Peyer's patch (tissue), 4 donors: ENCODE measurements around the gene NDUFAF8.

Source experiments
- POLR2A ChIP-seq, 2 donors: fragments of 450-650 bp; IDR thresholded peaks; one replicate each; pipeline ENCODE4 v1.5.1; 2017; ENCODE audit warnings: antibody characterized with exemption in 2 of 2, mild to moderate bottlenecking in 2 of 2, moderate library complexity in 2 of 2
- TF ChIP-seq, protein P1 (sequence below), 6 experiments: fragments of 450-650 bp in 4 of 6; fragments of 200-600 bp in 2 of 6; sonication (generic) in 1 of 6; IDR thresholded peaks; one replicate each; pipeline ENCODE4 v1.5.1; 2017 to 2019; ENCODE audit warnings: antibody characterized with exemption in 6 of 6, mild to moderate bottlenecking in 3 of 6, moderate library complexity in 1 of 6

DNA sequence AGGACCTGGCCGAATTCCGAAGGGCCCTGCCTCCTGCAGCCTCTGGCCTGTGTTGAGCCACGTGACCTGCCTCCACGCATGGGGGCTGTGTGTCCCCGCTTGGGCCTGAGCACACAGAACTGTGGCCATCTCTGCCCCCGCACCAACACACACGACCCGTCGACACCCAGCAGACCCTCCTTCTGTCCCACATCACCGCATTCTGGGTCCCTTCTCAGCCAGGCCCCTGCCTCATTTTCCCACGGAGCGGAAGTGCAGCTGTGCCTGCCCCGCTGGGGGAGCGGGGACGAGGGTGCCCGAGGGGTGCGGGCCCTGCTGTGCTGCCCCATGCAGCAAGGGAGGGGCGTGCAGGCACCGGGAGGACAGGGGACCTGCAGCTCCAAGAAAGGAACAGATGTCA lies 18.4 kb downstream of the NDUFAF8 start:
- no peak for TF ChIP-seq POLR2A (IDR thresholded peaks at IDR 0.05)
- TF ChIP-seq, protein P1, sequence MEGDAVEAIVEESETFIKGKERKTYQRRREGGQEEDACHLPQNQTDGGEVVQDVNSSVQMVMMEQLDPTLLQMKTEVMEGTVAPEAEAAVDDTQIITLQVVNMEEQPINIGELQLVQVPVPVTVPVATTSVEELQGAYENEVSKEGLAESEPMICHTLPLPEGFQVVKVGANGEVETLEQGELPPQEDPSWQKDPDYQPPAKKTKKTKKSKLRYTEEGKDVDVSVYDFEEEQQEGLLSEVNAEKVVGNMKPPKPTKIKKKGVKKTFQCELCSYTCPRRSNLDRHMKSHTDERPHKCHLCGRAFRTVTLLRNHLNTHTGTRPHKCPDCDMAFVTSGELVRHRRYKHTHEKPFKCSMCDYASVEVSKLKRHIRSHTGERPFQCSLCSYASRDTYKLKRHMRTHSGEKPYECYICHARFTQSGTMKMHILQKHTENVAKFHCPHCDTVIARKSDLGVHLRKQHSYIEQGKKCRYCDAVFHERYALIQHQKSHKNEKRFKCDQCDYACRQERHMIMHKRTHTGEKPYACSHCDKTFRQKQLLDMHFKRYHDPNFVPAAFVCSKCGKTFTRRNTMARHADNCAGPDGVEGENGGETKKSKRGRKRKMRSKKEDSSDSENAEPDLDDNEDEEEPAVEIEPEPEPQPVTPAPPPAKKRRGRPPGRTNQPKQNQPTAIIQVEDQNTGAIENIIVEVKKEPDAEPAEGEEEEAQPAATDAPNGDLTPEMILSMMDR (IDR thresholded peaks at IDR 0.05) = no peak
